Cortex of kidney (tissue), 1 donor: ENCODE results near the gene CMIP.

Source experiments
- DNase-seq: peaks from one replicate; lab custom pipeline; 2025; lab: John Stamatoyannopoulos, UW

CMIP gene

GRCh38 chr16:81703177-81704155, 258.9 kb downstream of the CMIP start:
- DNase-seq = no peak

GRCh38 chr16:81705261-81705660, 260.7 kb downstream of the CMIP start:
- no peak for DNase-seq

- no peak for DNase-seq
Observed at GRCh38 chr16:81706327-81707295, 262.0 kb downstream of the CMIP start.

- DNase-seq = no peak
Observed at GRCh38 chr16:81707411-81708265, 263.0 kb downstream of the CMIP start.

- DNase-seq = no peak
Observed at GRCh38 chr16:81708266-81709015, 263.8 kb downstream of the CMIP start.

- no peak for DNase-seq
Observed at GRCh38 chr16:81709016-81709900, 264.6 kb downstream of the CMIP start.

- no peak for DNase-seq
Observed at GRCh38 chr16:81710044-81710443, 265.4 kb downstream of the CMIP start.

- DNase-seq = no peak
Observed at GRCh38 chr16:81710596-81710995, 266.0 kb downstream of the CMIP start.

GRCh38 chr16:81711657-81712319, 267.2 kb downstream of the CMIP start:
- no peak for DNase-seq

GRCh38 chr16:81712681-81713080, 268.1 kb downstream of the CMIP start:
- no peak for DNase-seq

- DNase-seq = no peak
Observed at GRCh38 chr16:81713295-81713772, 268.7 kb downstream of the CMIP start.

GRCh38 chr16:81713796-81714195, 269.2 kb downstream of the CMIP start:
- no peak for DNase-seq

GRCh38 chr16:81714583-81714982, 270.0 kb downstream of the CMIP start:
- no peak for DNase-seq

- DNase-seq = no peak
Observed at GRCh38 chr16:81715358-81716196, 271.0 kb downstream of the CMIP start.

- DNase-seq = no peak
Observed at GRCh38 chr16:81716478-81717225, 272.0 kb downstream of the CMIP start.

- no peak for DNase-seq
Observed at GRCh38 chr16:81717662-81718189, 273.1 kb downstream of the CMIP start.

- no peak for DNase-seq
Observed at GRCh38 chr16:81718637-81719036, 274.0 kb downstream of the CMIP start.
